Measurements from ENCODE around the gene GRIK1. TPM values are rescaled to one million over a fixed set of nuclear protein-coding genes. Genes with fewer than 3 reads are reported as not detected.

GRIK1 gene
- total RNA-seq, 1 experiment from 2014 or later = not detected

DNA sequence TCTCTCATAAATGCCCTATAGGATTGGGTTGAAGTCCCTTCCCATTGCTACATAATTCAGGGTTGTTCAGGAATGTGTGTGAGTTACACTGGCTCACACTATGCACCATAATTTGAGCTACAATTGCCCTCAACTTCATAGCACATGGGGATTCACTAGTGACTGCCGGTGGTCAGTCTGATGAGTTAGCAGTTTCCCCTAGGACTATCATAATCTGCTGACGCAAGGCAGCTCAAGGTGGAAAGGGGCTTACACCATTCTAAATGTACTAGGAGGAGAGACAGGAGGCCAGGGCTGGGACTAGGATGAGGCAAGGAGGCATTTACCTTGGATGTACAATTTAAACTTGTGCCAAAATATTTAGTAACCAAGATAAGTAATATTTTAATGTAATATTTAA, 224.7 kb downstream of the GRIK1 start:
- no peaks in the 10 kb centered on the region for H3K79me2 ChIP-seq (ENCODE audit: low read depth)
- TF ChIP-seq CTCF (conservative IDR thresholded peaks at IDR 0.05) (no peak), EZH2 (IDR thresholded peaks at IDR 0.05; ENCODE audit: low read depth) (no peak)
- H3F3A ChIP-seq (ENCODE audit: insufficient read depth, low read depth) = no peaks in the 10 kb centered on the region
- H2AFZ ChIP-seq = no peak overlapping the region
- no peak overlapping the region for H3K4me3 ChIP-seq
- no peaks in the 10 kb centered on the region for H3K9me3 ChIP-seq (ENCODE audit: insufficient read depth, low read depth)
- no TSS peak for BruUV-seq (replicated peaks)
- no peak overlapping the region for H3K27ac ChIP-seq
- ChIA-PET CTCF (no interaction called here), POLR2A (ENCODE audit: unreplicated experiment) (interaction anchor here (0.6 kb wide), 1 partner anchor 338 kb away, joined by 4 read pairs; no protein-coding TSS in a partner anchor)
- intact Hi-C loops (cut with micrococcal nuclease; ENCODE audit: unreplicated experiment) = no loop called here
- H4K20me1 ChIP-seq (ENCODE audit: insufficient read depth) = no peaks in the 10 kb centered on the region
- no peak overlapping the region for H3K4me2 ChIP-seq
- no peaks in the 10 kb centered on the region for H3K36me3 ChIP-seq (ENCODE audit: low read depth)
- H3K4me1 ChIP-seq (replicated peaks; ENCODE audit: insufficient read depth) = no peaks in the 10 kb centered on the region
- H3K9me2 ChIP-seq (ENCODE audit: insufficient read depth) = no peaks in the 10 kb centered on the region
- H3K27me3 ChIP-seq (ENCODE audit: insufficient read depth, low read depth) = no peaks in the 10 kb centered on the region
- no peak for DNase-seq

GRCh38 chr21:29712818-29713217, 227.0 kb downstream of the GRIK1 start:
- CTCF ChIA-PET = no interaction called here

GRCh38 chr21:29711236-29711635, 228.6 kb downstream of the GRIK1 start:
- TF ChIP-seq CTCF (conservative IDR thresholded peaks at IDR 0.05) (no peak), EZH2 (IDR thresholded peaks at IDR 0.05; ENCODE audit: low read depth) (no peak)
- Histone ChIP-seq H3K9me3 (ENCODE audit: insufficient read depth, low read depth) (no peaks in the 10 kb centered on the region), H3K36me3 (ENCODE audit: low read depth) (no peaks in the 10 kb centered on the region), H3K4me2 (no peak overlapping the region), H3F3A (ENCODE audit: insufficient read depth, low read depth) (no peaks in the 10 kb centered on the region), H3K4me1 (replicated peaks; ENCODE audit: insufficient read depth) (no peaks in the 10 kb centered on the region), H3K27ac (no peak overlapping the region), H2AFZ (no peak overlapping the region), H3K9me2 (ENCODE audit: insufficient read depth) (no peaks in the 10 kb centered on the region), H3K4me3 (no peak overlapping the region), H3K27me3 (ENCODE audit: insufficient read depth, low read depth) (no peaks in the 10 kb centered on the region), H3K79me2 (ENCODE audit: low read depth) (no peaks in the 10 kb centered on the region), H4K20me1 (ENCODE audit: insufficient read depth) (no peaks in the 10 kb centered on the region)
- no TSS peak for BruUV-seq (replicated peaks)
- ChIA-PET POLR2A (ENCODE audit: unreplicated experiment) (no interaction called here), CTCF (no interaction called here)
- intact Hi-C loops (cut with micrococcal nuclease; ENCODE audit: unreplicated experiment) = no loop called here
- DNase-seq = no peak

More at GRCh38 chr21:29712818-29713217, 227.0 kb downstream of the GRIK1 start:
- Histone ChIP-seq H3K79me2 (ENCODE audit: low read depth) (no peaks in the 10 kb centered on the region), H3K9me2 (ENCODE audit: insufficient read depth) (no peaks in the 10 kb centered on the region), H3K36me3 (ENCODE audit: low read depth) (no peaks in the 10 kb centered on the region), H3K27ac (no peak overlapping the region), H3K27me3 (ENCODE audit: insufficient read depth, low read depth) (no peaks in the 10 kb centered on the region), H3F3A (ENCODE audit: insufficient read depth, low read depth) (no peaks in the 10 kb centered on the region), H3K4me1 (replicated peaks; ENCODE audit: insufficient read depth) (no peaks in the 10 kb centered on the region), H3K4me3 (no peak overlapping the region), H2AFZ (no peak overlapping the region), H3K4me2 (no peak overlapping the region), H4K20me1 (ENCODE audit: insufficient read depth) (no peaks in the 10 kb centered on the region), H3K9me3 (ENCODE audit: insufficient read depth, low read depth) (no peaks in the 10 kb centered on the region)
- no TSS peak for BruUV-seq (replicated peaks)
- TF ChIP-seq CTCF (conservative IDR thresholded peaks at IDR 0.05) (no peak), EZH2 (IDR thresholded peaks at IDR 0.05; ENCODE audit: low read depth) (no peak)
- no peak for DNase-seq
- POLR2A ChIA-PET (ENCODE audit: unreplicated experiment) = no interaction called here
- intact Hi-C loops (cut with micrococcal nuclease; ENCODE audit: unreplicated experiment) = no loop called here

All from PC-9 (cell line).